ENCODE results near the gene SPATA32. TPM values are rescaled to one million over a fixed set of nuclear protein-coding genes. Genes with fewer than 3 reads are reported as not detected.
A peak's percentile ranks its signal among the peaks of the same experiment; 100 is the strongest.
"Not testable (repeated sequence)": the region's sequence is repeated elsewhere in the genome, so short reads cannot be mapped to it uniquely, and the experiment has no call there.

SPATA32 gene, protein sequence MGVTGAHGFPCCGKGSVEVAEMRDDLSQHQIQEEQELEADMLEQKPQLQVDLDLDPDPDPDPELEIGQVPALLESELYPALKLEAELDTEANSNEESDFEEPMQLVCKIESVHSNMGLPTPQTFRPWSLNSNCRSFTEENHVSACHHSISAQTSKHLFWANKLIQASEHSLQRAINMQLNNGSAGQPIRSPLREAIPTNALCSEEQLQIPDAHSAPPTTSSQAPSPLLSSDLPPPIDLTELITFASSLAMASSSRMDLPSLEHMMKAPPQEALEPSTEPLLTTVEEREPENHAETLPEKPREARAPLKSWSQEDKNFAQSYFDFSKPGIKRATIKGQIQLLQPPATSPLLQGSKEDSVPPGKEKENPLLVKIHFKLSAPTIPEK
- not detected in 2 replicates for total RNA-seq (2014; rRNA removed; shearing (Covaris generic))

DNA sequence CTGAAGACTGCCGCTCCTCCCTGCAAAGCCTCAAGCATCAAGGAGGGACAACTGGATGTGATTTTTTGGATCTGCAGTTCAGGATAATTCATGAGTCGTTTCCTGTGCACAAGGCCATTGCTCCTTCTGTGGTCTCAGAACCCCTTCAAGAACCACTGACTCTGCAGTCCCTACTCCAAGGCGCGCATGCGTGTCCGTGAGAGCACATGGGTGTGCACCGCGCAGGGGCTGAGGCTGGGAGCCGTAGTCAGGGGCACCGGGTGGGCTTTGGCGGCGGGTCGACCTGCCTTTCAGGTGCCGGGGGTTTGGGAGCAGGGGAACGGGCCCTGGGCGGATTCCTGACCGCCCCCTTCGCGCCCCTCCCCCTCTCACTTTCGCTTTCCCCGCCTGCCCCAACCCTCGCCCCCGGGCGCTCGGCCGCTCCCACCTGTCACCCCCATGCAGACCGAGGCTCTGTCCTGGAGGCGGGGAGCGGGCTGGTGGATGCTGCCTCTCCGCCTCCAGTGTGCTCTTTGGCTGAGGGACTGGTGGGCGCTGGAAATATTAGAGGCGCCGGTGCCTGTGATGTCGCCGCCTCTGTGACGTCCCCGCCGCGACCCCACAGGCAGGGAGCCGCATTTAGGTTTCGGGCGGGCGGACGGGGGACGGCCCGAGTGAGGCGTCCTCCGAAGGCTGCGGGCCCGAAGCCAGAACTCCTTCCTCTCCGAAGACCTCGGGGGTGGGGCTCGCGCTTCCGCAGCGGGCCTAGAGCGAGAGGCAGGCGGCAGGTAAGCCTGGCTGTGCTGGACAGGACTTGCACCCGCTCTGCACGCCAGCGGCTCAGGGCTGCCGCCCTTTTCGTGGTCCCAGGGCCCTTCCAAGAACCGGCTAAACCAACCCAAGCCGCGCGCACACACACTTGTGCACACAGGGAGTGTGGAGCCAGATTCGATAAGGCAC is at the start of gene SPATA32:
SPATA32 (minus strand) TSS at position 518 of the 939 bp plus-strand sequence; CDS start at position 440, 78 bp downstream.
- DNase-seq (ENCODE audit: low read depth) = peak; percentile 15

DNA sequence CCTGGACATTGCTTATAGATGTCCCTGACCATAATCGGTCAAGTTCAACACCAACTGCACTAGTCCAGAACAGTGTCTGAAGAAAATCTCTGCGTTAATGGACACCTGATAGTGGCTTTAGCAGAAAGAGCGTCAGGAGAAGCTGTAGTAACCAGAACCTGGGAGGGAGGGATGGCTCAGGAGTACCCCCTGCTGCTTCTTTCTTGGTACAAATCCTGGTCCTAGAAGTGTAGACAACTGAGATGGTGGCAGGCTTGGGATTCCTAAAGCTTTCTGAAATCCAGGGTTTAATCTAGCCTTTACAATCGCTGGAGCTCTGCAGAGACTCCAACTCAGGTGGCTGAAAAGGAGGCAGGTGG is 49.5 kb upstream of the SPATA32 start:
- no peak for DNase-seq (ENCODE audit: low read depth)

DNA sequence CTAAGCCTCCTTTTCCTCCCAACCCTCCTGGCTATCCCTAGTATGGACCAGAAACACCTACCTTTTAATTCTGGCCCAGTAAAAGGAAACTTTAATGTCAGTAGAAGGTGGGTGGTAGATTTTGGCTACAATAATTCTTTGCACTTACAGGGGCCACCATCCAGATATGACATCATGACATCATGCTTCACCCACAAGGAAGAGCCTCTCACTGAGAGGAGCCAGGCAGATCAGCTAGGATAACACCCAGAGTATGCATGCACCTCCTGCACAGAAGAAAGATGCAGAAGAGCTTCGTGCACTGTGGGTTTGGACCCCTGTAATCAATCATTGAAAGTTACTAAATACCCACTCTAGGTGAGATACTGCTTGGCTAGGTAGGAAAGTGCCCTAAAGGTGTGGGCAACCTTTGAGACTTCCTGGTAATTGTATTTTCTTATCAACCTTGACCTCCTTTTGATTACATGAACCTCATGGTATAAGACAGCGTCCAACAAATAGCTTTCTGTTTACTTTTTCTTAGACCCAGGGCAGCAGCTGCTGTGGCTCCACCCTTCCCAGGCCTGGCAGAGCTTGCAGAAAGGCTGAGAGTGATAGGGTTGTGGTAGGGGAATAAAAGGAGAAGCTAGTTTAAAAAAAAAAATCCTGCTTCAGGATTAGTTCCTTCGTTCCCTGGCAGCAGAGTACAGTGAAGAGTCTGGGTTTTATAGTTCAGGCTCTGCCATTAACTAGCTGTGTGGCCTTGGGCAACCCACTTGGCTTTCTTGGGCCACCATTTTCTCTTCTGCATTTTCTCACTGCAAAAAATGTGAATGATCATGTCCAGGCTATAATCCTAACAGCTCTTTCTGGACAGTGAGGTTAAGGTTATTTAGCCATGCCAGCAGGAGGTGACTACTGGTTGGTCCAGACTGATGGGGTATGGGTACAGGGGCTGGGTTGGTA is 48.8 kb upstream of the SPATA32 start:
- no peak for DNase-seq (ENCODE audit: low read depth)

DNA sequence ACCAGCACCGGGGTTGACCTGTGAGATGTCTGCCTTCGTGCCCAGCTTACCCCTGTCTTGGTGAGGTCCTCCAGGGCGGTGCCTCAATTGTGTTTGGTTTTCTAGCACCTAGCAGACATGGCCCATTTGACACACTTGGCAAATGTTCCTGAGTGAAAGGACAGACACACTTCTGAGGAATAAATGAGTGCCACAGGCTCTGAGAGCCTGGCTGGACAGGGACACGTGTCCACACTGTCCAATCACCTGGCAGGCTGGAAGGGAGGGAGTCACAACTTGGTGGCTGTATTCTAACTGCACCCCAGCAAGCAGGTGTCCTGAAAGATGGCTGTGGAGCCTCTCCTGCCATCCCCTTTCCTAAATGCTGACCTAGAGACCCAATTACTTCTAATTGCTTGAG is 47.5 kb upstream of the SPATA32 start:
- no peak for DNase-seq (ENCODE audit: low read depth)

DNA sequence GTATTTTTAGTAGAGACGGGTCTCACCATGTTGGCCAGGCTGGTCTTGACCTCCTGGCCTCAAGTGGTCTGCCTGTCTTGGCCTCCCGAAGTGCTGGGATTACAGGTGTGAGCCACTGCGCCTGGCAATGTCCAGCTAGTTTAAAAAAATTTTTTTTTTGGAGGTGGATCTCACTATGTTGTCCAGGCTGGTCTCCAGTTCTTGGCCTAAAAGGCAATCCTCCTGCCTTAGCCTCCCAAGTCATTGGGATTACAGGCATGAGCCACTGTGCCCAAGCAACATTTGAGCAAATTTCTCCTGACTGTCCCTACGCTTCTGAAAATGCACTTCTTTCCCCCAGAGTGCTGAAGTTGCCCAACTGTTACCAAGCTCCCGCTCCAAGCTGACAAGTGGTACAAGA is 46.9 kb upstream of the SPATA32 start:
- no peak for DNase-seq (ENCODE audit: low read depth)

DNA sequence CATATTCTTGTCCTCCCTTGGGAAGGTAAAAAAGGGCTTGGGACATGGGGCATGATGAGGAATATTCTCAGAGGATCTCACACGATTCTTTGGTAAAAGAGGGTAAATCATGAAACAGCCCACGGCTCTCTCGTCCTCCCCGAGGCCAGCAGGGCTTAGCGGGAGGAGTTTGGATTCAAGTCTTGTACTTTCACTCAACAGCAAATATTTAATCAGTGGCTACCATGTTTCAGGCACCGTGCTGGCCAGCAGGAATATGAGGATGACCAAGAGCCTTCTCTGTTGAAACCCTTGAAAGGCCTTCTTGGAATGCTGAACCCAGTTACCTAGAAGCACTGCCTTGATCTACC is 46.1 kb upstream of the SPATA32 start:
- no peak for DNase-seq (ENCODE audit: low read depth)

DNA sequence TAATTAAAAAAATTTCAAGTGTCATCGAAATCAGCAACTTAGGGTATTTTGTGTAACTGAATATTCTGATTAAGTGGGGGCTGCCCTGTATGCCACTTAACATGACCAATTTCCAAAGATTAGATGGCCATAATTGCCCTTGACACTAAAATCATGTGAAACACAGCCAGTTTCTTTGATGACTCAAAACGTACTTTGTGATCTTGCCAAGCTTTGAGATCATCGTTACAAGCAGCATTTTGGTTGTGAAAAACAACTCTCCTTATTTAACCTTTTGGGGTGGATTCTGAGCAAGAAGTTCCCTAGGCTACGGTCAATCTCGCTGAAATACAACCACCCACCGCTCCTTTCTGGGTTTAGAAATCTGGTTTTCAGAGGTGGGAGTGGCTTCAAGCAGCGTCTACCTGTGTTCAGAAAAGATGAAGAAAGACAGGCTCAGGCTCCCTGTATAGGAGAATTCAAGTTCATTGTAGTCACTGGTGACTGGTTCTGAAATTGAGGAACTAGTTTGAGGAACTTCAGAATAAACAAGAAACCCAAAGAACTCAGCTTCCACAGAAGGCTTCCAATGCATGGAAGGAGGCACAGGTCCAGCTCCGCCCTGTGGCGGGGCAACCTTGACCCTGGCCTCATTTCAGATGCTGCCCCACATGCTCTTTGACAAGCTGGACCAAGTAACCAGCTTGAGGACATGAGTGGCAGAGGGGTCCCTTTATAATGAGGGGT is 45.6 kb upstream of the SPATA32 start:
- DNase-seq (ENCODE audit: low read depth) = peak; percentile 90

DNA sequence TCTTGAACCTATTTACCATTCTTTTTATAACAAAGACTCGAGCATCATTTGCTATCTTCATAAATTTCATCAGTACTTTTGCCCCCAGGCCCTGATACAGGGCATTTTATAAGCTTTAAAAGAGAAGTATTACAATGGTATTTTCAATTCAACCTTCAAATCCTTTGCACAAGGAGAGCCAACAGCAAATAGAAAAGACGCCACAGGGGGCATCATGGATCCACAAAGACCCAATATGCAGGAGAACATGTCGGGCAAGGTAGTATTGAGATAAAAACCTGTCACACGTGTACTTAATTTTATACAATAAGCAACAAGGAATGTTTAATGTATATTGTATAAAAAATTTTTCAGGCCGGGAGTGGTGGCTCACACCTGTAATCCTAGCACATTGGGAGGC is 44.7 kb upstream of the SPATA32 start:
- DNase-seq (ENCODE audit: low read depth) = no peak

DNA sequence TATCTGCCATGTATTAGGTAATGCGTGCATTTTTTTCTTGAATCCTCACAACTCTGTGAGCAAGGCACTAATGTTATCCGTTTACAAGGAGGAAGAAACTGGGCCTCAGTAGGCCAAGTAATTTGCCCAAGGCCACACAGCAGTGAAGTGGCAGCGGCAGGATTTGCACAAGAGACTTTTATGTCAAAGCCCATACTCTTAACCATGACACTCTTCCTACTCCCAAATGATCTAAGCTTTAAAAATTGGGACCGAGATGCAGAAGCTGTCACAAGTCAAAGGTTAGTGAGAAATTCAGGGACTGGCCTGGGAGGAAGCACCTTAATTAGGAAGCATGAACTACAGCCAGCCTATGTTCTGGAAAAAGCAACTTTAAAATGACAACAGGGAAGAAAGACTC is 44.2 kb upstream of the SPATA32 start:
- no peak for DNase-seq (ENCODE audit: low read depth)

DNA sequence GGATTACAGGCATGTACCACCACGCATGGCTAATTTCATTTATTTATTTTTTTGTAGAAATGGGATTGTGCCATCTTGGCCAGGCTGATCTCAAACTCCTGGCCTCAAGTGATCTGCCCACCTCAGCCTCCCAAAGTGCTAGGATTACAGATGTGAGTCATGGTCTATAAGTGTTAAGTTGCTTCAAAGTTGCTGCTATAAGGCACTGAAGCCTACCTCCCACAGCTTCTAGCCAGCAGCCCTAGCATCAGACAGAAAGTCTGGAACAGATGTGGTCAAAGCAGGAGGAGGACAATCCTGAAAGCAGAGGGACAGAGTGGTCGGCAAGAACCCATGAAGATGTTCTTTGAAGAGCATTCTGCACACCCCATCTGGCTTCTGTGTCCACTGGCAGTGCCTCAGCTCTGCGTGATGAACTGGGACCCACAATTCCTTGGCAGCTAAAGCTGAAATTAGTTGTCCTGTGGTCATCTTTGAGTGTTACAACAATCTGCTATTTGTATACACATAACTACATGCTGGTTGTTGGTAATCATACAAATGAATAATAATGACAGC is 43.7 kb upstream of the SPATA32 start:
- DNase-seq (ENCODE audit: low read depth) = peak; percentile 86

DNA sequence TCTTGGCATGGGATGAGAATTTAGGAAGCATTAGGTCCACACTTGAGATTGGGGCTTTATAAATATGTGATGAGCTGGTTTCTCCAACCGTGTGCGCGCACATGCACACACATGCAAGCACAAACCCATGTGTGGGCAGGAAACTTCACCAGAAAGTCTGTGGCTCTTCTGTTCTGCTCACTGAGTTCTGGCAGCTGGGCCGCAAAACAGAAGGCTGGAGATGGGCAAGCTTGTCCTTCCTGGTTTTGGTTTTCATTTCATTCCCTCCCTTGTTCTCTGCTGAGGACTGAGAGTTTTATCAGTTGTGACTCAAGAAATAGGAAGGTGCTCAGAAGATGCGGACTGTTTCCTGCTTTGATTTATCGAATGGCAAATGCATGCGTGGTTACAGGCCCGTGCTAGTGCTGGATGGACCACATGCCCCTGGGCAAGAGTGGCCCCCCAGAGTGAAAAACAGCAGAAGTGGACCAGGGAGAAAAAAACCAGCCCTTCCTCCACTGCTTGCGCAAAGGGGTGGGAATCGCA is 40.8 kb upstream of the SPATA32 start:
- peak; percentile 94 for DNase-seq (ENCODE audit: low read depth)

DNA sequence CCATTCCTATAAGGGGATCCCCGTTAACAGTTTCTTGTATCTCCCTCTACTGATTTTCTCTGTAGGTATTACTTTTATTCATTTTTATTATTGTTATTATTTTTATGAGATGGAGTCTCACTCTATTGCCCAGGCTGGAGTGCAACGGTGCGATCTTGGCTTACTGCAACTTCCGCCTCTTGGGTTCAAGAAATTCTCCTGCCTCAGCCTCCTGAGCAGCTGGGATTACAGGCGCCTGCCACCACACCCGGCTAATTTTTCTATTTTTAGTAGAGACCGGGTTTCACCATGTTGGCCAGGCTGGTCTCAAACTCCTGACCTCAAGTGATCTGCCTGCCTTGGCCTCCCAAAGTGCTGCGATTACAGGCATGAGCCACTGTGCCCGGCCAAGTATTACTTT is 40.3 kb upstream of the SPATA32 start:
- DNase-seq (ENCODE audit: low read depth) = not testable (repeated sequence)

DNA sequence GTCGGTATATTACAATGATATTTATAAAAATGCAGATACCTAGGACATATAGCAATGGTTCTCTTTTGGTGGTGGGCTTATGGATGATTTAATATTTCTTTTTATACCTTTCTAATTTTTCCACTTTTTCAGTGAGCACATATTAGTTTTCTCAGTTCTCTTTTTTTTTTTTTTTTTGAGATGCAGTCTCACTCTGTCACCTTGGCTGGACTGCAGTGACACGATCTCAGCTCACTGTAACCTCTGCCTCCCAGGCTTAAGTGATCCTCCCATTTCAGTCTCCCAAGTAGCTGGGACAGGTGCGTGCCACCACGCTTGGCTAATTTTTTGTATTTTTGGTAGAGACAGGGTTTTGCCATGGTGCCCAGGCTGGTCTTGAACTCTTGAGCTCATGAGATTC is 39.8 kb upstream of the SPATA32 start:
- no peak for DNase-seq (ENCODE audit: low read depth)

DNA sequence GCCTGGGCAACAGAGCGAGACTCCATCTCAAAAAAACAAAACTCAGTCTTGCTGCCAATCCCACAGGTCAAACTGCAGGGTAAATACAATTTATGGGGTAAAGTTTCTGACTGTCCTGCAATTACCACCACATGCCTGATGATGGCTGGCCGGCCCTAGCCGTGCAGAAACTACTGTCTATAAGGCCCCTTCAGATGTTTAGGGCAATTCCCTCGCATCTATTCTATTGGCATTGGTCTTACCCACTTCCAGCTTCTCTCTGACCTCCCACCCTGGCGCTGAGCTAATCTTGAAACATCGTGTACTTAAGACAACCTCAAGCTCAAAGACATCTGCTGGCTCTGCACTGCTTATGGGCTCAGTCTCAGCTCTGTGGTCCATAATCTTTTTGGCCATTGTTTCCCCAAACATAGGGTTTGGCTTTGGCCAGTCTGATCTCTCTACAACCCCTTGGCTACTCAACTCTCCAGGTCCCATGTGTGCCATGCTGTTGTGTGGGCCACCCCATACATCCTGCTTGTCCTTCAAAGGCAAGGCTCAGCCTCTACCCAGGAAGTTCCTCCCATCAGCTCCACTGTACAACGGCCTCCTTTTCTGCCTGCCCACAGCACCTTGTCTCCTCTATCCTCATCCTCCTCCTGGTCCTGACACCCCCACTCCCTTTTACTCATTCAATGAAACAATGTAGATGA is 38.3 kb upstream of the SPATA32 start:
- DNase-seq (ENCODE audit: low read depth) = no peak

DNA sequence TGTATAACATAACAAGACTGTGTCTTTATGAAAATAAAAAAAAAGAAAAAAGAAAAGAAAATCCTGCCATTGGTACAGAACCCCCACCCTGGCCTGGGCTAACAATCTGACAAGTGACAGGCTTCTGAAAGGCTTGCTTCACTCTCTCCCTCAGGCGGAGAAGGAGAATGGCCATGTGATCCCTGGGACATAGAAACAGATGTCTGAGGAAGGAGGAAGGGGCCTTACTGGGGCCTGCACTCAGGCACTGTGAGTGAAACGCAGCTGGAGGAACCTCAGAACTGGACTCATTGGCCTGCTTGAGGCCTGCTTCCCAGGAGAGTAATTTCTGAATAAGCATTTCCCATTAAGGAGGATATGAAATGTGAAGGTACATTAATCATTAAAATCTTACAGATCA is 37.5 kb upstream of the SPATA32 start:
- peak; percentile 88 for DNase-seq (ENCODE audit: low read depth)

DNA sequence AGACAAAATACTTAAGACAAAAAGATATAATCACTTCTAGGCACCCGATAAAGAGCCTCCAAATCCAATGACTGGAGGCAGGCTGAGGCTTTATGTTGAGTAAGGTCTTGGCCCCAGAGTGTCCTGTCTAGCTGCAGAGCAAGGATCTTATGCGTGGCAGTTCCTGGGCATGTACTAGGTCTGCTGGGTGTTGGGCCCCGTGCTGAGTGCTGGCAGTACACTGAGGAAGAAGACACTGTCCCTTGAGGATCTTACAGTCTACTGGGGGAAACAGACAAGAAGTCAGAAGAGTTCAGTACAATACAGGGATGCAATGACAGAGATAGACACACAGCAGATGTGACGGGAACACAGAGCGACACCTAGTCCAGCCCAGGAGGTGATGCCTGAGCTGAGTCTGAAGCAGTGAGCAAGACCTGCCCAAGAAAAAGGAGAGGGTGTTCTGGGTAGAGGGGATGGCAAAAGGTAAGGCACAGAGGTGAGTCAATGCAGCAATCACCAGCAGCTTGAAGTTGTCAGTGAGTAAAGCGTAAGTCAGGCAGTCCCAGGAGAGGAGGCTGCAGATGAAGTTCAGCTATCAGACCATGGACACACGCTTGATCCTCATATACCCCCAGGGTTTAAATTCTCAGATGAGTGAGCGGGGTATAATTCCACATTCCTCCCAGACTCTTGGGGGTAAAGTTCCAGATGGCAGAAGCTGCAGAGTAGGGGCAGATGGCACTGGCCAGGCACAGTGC is 36.8 kb upstream of the SPATA32 start:
- peak; percentile 92 for DNase-seq (ENCODE audit: low read depth)

DNA sequence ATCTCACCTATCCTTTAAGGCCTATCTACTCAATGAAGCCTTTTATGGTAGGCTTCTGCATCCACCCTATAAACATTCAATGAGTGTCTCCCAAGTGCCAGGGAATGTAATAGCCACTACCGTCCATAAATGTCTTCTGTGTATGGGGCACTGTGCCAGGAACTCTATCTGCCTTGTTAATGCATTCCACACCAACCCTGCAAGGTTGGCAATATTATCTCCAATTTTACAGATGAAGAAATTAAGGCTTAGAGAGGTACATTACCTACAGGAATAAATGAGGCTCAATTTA is 34.9 kb upstream of the SPATA32 start:
- peak; percentile 57 for DNase-seq (ENCODE audit: low read depth)

DNA sequence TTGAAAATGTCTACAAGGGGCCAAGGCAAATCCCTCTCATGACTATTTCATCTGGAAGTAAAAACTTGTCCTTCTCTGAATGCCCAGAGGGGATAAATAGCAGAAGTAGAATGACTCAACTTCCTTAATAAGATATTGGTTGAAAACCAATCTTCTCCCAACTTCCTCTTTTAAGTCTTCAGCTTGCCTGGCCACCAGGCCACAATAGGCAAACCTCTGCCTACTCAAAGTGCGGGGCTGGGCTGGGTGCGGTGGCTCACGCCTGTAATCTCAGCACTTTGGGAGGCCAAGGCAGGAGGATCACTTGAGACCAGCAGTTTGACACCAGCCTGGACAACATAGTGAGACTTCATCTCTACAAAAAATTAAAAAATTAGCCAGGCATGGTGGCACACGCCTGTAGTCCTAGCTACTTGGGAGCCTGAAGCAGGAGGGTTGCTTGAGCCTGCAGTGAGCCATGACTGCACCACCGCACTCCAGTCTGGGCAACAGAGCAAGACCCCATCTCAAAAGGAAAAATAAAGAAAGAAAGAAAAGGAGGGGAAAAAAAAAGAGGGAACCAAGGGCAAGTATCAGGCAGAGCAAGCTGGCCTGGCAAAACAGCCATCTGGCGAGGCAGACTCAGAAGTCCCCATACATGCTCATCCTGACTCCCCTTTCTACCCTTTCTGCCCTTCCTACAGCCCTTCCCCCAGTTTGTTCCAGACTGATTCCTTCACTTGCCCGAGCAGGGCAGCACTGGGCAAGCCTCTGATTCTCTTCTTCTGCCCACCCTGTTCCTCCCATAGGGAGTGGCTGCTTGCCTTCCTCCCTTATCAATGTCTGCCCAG is 34.3 kb upstream of the SPATA32 start:
- peak; percentile 93 for DNase-seq (ENCODE audit: low read depth)

DNA sequence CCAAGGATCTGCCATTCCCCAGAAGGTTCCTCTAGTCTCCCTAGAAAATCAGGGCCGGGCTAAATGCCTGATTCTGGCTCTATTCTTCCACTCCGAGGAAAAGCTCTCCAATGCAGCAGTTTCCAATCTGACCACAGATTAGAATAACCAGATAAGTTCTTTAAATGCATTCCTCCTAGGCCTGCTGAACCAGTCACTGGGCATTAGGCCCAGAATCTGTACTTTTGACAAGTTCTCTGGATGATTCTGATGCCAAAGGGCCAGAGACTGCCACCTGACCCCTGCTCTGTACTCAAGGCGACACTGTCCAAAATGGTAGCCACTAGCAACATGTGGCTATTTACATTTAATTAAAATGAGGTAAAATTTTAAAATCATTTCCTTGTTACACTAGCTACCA is 32.6 kb upstream of the SPATA32 start:
- DNase-seq (ENCODE audit: low read depth) = peak; percentile 93
